Measurements from ENCODE around the gene GREM1.

The GREM1 gene

DNA sequence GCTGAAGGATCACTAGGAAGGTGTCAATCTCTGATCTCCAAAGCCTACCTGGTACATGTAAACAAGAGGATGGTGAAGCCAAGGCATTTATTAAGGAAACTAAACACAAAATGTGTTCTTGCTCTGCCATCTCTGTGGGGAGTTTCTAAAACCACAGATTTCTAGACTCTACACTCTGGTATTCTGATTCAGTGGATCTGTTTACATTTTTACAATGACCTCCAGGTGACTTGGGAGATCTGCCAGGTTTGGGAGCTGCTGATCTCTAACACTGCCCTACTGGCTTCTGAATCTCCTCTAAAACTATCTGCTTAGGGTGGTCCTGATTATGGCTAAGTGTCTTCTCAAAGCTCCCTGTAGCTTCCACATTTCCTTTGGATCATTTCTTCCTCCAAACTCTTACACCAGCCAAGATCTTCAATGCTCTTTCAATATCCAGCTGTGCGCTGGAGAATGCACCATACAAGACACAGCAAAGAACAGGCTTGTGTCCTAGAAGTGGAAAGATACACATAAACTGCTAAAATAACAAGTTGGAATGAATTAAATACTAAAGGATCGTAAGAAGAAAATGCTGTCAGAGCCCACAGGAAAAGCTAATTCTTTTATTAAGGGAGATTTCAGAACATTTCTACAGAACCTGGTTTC is 72.7 kb downstream of the GREM1 start:
- DNase-seq = no peak

DNA sequence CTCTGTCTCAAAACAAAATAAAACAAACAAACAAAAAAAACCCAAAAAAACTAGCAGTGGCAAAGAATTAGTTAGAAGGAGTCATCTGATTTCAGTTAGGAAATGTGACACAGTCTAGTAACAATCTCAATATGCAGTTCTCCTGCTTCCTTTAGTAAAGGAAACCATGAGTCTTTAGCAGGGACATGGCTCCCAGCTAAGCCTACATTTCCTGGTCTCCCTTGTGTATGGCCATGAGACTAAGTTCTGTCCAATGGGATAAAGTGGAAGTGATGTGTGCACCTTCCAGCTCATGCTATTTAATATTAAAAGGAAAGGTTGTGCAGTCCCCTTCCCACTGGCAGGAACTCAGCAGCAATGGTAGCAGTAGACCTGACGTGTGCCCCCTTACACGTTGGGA is 74.6 kb downstream of the GREM1 start:
- no peak for DNase-seq
